Neural crest cell (in vitro differentiated cells): Measurements from ENCODE around the gene F3. TPM values are rescaled to one million over a fixed set of nuclear protein-coding genes. Genes with fewer than 3 reads are reported as not detected.

Experiments
- DNase-seq: peaks from one replicate; pipeline ENCODE4 v3.0.0; 2021; ENCODE audit warnings: low read depth, mixed read lengths, low spot score
- H3K27ac Mint-ChIP-seq: one replicate; pipeline ENCODE4 v1.8.0; 2021; ENCODE audit warnings: mild to moderate bottlenecking, mixed read lengths; ENCODE audit not compliant: unreplicated experiment
- H3K27me3 Mint-ChIP-seq: 2 replicates; pipeline ENCODE4 v1.8.0; 2021; ENCODE audit warnings: low read depth, mild to moderate bottlenecking, mixed read lengths
- H3K36me3 Mint-ChIP-seq: 2 replicates; pipeline ENCODE4 v1.8.0; 2021; ENCODE audit warnings: low read depth, mild to moderate bottlenecking, mixed read lengths
- H3K4me1 Mint-ChIP-seq: 2 replicates; pipeline ENCODE4 v1.8.0; 2021; ENCODE audit warnings: mixed read lengths
- H3K4me3 Mint-ChIP-seq: one replicate; pipeline ENCODE4 v1.8.0; 2021; ENCODE audit warnings: mild to moderate bottlenecking, mixed read lengths
- H3K9me3 Mint-ChIP-seq: 2 replicates; pipeline ENCODE4 v1.8.0; 2021; ENCODE audit warnings: mixed read lengths
- CTCF ChIP-seq: fragments of 200-600 bp; sonication (generic); conservative IDR thresholded peaks from 2 replicates; pipeline ENCODE4 v1.5.0; 2021; ENCODE audit warnings: antibody characterized with exemption, mild to moderate bottlenecking
- total RNA-seq: library from RNA; stranded (reverse); gene quantifications from 2 replicates; pipeline ENCODE4 v1.2.1, GENCODE V29; 2021

F3 gene
- total RNA-seq, 1 donor from 2014 or later, result 4.6 TPM

GRCh38 chr1:94550800-94551241 is 9.3 kb upstream of the F3 start:
- DNase-seq, result no peak
- H3K36me3 Mint-ChIP-seq, result no peaks in the 10 kb centered on the region
- TF ChIP-seq CTCF, result no peak
- H3K9me3 Mint-ChIP-seq, result no peaks in the 10 kb centered on the region
- H3K27ac Mint-ChIP-seq, result no peak overlapping the region
- no peak overlapping the region for H3K4me3 Mint-ChIP-seq
- peaks cover 55% of the 10 kb centered on the region for H3K4me1 Mint-ChIP-seq
- no peaks in the 10 kb centered on the region for H3K27me3 Mint-ChIP-seq

GRCh38 chr1:94550396-94550795 is 8.8 kb upstream of the F3 start:
- H3K9me3 Mint-ChIP-seq, result no peaks in the 10 kb centered on the region
- no peak overlapping the region for H3K27ac Mint-ChIP-seq
- no peak for TF ChIP-seq CTCF
- no peak overlapping the region for H3K4me3 Mint-ChIP-seq
- no peak for DNase-seq
- no peaks in the 10 kb centered on the region for H3K27me3 Mint-ChIP-seq
- no peaks in the 10 kb centered on the region for H3K36me3 Mint-ChIP-seq
- H3K4me1 Mint-ChIP-seq, result peaks cover 55% of the 10 kb centered on the region

- Mint-ChIP-seq H3K27ac (no peak overlapping the region), H3K4me1 (peaks cover 48% of the 10 kb centered on the region), H3K27me3 (no peaks in the 10 kb centered on the region), H3K36me3 (no peaks in the 10 kb centered on the region), H3K4me3 (no peak overlapping the region), H3K9me3 (no peaks in the 10 kb centered on the region)
- no peak for DNase-seq
- no peak for TF ChIP-seq CTCF
Observed at GRCh38 chr1:94549706-94550105, 8.1 kb upstream of the F3 start.

GRCh38 chr1:94544706-94545490 is 3.3 kb upstream of the F3 start:
- H3K4me1 Mint-ChIP-seq, result peaks cover 33% of the 10 kb centered on the region
- no peak for TF ChIP-seq CTCF
- no peaks in the 10 kb centered on the region for H3K9me3 Mint-ChIP-seq
- no peak for DNase-seq
- H3K4me3 Mint-ChIP-seq, result peak overlapping the region; percentile 56
- peaks cover 37% of the 10 kb centered on the region for H3K27me3 Mint-ChIP-seq
- H3K27ac Mint-ChIP-seq, result no peak overlapping the region
- H3K36me3 Mint-ChIP-seq, result no peaks in the 10 kb centered on the region

GRCh38 chr1:94543893-94544635 is 2.5 kb upstream of the F3 start:
- peaks cover 38% of the 10 kb centered on the region for H3K4me1 Mint-ChIP-seq
- H3K27me3 Mint-ChIP-seq, result peaks cover 45% of the 10 kb centered on the region
- H3K4me3 Mint-ChIP-seq, result peak overlapping the region; percentile 66
- TF ChIP-seq CTCF, result no peak
- no peaks in the 10 kb centered on the region for H3K9me3 Mint-ChIP-seq
- no peak for DNase-seq
- no peak overlapping the region for H3K27ac Mint-ChIP-seq
- H3K36me3 Mint-ChIP-seq, result peaks cover 4% of the 10 kb centered on the region
